ENCODE results near the gene PHACTR1.

The PHACTR1 gene

DNA sequence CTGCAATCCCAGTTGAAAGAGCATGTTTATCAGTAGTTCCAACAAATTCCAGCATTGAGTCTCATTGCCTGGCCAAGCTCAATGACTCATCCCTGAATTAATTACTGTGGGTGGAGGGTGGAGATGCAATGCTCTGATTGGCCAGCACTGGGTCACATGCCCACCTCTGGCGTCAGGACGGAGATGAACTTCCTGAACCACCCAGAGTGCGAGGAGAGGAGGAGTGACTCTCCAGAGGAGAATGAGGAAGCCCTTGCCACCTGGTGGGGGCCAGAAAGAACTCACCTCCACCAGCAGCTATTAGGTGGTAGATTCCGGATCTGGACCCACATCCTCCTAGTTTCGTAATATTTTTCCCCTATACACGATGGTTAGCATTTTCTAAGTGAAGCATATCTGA lies 327.8 kb downstream of the PHACTR1 start:
- DNase-seq, result no peak

DNA sequence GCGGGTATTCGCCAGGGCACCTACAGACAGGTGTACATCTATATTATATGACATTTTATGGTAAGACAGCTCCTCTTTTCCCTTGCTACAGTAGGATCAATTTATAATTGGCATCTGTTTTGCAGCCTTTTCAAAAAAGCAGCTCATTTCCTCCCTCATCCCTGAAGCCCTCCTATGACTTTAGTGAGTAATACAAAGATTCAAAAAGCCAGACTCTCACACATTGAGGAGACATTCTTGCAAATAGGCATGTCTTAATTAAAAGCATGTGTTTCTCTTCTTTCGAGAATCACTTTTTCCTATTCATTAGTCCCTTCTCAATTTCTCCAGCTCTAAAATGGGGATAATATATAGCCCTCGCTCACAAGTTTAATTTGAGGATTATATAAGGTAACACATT lies 328.3 kb downstream of the PHACTR1 start:
- no peak for DNase-seq

DNA sequence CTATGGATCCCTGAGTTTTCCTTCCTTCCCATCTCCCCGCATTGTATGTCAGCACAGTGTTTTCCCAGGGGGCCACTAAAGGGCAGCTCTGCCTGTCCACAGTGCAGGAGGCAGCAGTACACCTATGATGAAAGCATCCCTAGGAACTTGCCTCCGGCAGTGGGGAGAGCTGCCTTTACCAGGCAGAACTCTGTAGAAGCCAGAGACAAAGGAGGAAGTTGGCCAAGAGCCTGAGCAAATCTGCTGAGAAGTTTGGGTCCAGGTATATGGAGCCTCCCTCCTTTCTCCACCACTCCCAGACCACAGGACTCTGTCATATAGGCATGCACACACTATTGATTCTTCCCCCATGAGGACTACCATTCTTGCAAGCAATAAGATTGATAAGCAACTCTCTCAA lies 329.1 kb downstream of the PHACTR1 start:
- DNase-seq, result no peak

DNA sequence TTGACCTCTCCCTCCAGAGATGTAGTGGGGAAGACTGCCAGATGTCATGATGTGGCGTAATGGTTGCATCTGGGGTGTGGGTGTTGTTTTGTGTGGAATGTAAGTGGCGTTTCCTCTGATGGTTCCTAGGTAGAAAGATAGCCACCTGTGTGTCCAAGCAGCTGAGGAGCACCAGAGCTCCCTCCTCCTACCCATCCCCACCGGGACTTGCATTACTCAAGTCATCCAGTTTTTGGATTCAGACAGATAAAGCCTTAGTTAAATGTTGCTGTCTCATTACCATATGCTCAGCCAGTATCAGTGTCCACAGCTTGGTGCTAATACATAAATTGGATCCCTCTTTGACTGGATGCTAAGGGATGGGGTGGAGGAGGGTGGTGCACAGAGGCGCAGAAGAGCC lies 329.5 kb downstream of the PHACTR1 start:
- DNase-seq, result no peak

DNA sequence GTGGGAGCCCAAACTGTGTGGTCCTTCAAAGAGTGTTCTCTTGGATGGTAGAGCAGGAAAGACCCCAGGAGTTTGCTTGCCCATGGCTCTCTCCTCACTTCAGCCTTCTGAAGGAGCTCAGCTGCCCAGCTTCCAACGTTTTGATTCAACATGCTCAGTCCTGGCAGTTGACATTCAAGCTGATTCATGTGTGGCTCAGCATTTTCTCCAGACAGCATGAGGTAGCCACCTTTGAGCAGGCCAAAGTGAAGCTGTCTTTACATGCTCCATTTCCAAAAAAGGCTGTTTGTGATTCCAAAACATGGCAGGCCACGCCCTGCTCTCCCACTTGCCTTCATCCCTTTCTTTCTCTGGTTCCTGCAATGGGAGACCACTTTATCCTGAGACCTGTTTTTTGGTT lies 331.5 kb downstream of the PHACTR1 start:
- DNase-seq, result no peak

DNA sequence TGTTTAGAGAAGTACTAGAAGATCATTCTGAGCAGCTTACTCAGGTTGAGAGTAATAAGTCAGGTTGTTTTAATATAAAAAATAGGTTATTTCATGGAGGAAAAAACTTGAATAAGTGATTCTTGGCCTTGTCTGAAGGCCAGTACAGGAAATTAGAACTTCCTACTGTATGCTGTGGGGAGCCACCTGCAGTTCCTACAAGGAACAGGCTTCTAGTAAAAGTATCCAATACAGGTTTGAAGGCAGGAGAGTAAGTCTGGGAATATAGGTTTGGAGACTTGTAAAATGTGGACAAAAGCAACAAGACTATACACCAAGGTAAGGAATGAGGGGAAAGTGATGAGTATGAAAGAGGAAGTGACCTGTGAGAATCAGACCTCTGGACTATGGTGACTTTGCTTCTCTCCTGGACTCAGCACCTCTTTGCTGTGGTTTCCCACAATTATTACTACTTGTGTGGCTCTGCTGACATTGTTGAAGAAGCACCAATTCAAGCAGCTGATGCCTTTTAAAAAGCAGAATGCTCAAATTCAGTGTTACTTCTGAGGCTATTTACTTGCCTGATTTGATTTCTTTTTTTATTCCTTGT lies 333.2 kb downstream of the PHACTR1 start:
- DNase-seq, result no peak

DNA sequence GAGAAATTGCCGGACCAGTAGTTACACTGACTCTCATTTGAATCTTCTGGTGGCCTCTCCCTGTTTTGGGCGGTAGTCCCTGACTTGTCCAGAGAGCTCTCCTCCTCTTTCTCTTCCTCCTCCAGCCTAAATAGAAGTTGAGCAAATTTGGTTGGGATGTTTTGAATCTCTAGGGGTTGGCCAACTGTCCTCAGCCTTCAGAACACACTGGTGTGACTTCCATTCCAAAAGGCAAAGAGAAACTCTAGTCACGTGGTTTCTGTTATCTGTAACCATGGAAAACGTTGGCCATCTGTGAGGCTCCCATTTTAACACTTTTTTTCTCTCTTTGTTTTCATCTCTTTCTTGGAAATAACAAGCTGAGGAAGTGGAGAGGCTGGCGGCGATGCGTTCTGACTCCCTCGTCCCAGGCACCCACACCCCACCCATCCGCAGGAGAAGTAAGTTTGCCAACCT lies 336.5 kb downstream of the PHACTR1 start:
- no peak for DNase-seq

DNA sequence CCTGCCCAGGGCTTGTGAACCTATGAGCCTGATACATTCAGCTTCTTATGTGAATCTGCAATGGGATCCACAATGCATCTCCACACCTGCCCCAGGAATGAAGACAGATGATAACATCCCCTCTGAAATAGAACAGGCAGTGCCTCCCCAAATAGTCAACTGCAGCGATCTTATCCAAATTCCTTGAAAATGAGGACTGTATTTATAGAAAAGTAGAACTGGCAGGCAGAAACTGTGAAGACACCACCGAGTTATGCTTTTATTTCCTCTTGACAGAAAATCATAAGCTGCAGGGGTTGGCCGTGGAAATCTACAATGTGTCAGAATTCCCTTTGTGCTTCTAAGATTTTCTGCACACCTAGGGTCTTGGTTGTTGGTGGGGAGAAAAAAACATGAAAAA lies 341.5 kb downstream of the PHACTR1 start:
- no peak for DNase-seq

DNA sequence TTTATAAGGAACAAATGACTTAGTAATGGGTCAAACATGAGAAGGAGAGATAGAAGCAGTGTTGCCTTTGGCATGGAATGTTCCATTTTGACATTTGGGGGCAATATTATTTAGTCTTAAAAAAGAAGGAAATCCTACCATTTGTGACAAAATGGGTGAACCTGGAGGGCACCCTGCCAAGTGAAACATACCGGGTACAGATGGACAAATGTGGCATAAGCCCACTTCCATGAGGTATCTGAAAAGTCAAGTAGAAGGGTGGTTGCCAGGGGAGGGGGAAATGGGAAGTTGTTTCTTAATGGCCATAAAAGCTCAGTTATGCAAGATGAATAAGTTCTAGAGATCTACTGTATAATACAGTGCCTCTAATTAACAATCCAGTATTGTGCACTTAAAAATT lies 342.5 kb downstream of the PHACTR1 start:
- DNase-seq, result no peak

DNA sequence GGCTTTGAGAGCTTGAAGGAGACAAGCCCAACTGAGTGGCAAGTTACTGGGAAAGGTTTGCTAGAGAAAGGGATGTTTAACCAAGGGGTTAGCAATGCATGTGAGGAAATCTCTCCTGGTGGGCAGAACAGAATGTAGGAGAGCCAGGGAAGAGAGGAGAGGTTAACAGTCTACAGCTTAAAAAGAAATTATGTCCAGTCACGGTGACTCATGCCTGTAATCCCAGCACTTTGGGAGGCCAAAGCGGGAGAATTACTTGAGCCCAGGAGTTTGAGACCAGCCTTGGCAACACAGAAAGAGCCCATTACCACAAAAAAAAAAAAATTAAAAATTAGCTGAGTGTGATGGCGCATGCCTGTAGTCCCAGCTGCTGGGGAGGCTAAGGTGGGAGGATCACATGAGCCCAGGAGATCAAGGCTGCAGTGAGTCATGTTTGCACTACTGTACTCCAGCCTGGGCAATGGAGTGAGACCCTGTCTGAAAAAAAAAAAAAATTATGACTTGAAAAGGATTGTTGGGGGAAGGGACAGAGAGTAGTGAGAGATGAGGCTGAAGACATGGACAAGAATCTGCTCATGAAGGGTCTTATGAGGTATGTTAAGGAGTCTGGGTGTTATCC lies 346.8 kb downstream of the PHACTR1 start:
- DNase-seq, result no peak

DNA sequence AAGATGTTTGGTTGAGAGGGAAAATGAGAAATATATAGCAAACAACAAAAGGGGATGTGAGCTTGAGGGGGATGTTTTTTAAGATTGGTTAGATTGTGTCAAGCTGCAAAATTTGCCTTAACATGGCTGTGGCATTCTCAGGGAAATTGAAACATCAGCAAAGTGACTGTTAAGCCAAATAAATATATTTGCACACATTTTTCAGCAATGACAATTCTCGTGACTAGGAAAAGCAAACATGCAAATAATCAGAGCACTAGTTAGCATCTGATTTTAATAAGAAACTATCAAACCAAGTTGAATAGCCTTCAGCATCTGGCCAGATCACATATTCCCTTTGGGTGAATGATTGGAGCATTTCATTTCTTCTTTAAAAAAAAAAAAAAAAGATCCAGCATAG lies 349.0 kb downstream of the PHACTR1 start:
- no peak for DNase-seq

DNA sequence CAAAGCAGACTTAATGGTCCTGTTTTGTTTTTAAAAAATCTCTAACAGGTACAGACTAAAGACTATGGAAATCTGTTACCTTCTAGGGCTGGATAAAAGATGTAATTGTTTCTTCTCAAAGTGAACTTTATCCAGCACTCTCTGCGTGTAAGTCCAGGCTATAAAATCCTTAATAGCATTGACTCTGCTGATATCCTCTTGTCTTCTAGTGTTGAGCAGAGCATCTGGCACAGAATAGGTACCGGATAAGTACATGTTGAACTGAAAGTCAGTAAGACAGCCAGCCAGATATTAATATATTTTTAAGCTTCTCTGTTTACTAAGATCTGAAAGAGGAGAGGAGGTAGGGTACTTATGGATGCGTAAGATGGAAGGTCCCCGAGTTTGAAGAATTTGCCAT lies 349.5 kb downstream of the PHACTR1 start:
- no peak for DNase-seq

DNA sequence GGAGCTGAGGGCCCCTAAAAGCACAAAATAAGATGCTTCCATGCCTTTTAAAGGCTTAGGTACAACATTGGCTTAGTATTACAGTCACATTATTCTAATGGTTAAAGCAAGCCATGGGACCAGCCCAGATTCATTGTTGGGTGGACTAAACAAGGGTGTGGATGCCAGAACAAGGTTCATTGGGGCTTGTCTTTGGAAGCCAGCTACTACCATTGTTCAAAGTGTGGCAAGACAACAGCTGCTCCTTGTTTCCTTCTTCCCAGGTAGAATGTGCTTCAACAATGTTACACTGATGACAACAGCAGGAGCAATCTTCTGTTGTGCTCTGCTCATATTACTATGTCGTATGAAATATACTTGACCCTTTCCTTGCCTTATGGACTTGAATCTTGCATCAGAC lies 350.3 kb downstream of the PHACTR1 start:
- DNase-seq, result no peak

DNA sequence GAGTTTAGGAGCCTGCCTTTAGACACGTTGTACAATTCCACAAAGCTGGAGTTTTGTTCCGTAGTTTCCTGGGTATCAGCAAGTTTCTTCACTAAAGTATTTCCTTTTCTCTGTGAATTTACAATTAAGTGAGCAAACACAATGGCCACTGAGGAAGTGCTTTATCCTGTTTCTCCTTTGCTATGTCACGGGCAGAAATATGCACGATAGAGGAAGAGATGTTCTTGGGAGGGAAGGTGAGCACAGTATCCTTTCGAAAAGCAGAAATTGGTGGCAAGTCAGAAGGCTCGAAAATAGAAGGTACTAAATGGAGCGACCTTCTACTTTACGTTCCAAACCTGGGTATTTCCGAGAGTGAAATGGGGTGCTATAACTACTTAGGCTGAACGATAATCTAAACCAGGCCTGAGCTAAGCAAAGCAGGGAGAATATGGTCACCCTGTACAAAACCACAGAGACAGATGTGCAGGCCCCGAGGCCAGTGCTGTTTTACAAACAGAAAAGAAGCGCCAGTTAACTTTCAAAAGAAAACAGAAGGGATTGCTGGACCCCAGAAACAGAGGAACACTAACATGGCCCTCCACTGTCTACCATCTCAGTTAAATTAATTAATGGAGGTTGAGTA lies 352.1 kb downstream of the PHACTR1 start:
- no peak for DNase-seq

DNA sequence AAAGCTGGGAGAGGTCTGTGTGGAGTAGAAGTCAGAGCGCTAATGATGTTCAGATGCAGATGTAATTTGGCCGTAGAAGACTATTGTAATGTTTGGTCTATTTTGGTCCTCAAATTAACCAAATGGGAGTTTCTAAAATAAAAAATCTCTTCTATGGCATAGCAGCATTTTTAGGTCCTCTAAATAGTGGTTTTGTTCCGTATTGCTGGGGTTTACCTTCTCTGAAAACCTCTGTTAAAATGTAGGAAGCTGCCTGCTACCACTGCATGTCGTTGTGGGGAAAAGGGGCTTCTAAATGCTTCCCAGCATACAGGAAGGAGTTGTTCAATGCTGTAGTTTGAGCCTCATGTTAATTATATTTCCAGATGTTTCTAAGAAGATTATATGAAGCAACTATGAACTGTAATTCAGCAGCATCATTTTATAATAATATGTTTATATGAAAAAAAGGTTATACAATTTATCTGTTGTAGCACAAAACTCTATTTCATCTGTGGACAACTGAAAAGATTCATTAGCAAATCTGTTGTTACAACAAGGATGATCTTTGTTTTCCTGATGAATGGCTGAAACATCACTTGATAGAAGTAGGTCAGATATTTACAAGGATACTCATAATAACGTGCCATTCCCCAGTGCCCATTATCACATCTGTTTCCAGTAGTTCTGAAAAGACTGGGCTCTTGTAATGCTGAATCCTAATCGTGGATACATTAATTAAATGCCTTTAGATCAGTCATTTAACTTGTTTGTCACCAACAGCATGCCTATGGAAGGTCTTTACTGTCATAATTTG lies 355.2 kb downstream of the PHACTR1 start:
- DNase-seq, result no peak

DNA sequence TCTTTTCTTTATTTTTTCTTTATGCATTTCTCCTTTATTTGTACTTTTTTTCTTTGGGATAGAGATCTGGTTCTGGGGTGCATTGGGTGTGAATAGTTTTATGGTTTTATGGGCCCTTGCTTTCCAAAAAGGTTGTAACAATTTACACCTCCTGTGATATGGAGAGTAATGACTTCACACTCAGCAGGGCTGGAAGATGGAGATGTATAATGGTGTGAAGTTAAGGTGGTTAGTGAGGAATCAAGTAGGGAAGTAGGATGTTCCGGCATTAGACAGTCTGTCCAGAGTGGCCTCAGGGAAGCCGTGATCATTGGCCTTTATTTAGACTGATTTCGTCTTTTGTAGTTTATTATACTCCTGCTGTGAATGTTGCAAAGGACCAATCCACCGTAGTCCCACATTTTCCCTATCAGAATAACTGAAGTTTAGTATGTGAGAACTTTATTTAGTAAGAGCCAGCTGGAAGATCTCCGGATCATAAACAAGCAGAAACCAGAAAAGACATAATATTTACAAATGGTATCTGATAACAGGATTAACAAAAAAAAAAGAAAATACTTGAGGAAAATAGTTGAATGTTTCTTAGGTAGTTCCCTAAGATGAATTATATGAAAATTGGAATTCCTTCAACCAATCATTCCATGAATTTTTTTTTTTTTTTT lies 356.2 kb downstream of the PHACTR1 start:
- no peak for DNase-seq

DNA sequence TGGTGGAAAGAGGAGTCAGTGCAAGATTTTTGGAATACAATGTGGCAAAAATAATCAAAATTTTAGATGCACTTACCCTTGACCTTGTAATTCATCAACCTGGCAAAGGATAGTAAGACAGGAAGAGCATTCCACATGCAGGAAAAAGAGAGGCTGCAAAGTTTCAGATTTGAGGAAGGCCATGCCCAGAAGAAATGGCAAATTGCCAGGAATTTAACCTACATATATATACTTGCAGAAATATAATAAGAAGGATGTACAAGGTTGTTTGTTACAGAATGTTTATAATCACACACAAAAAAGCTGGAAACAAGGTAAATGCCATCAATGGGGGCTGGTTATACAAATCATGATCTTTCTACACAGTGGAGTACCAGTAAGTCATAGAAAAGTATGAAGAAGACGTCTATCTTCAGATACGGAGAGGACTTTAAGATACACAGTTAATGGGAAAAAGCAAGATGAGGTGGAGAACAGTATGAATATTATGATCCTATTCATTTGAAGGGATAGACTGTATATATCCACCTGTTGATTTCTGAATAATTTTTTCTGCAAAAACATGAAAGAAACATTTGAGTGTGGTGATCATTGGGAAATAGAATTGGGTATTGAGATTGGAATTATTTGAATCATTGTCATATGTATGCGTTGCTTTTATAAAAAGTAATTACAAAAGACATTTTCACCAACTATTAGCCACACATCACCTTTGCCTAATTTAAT lies 358.0 kb downstream of the PHACTR1 start:
- DNase-seq, result no peak

DNA sequence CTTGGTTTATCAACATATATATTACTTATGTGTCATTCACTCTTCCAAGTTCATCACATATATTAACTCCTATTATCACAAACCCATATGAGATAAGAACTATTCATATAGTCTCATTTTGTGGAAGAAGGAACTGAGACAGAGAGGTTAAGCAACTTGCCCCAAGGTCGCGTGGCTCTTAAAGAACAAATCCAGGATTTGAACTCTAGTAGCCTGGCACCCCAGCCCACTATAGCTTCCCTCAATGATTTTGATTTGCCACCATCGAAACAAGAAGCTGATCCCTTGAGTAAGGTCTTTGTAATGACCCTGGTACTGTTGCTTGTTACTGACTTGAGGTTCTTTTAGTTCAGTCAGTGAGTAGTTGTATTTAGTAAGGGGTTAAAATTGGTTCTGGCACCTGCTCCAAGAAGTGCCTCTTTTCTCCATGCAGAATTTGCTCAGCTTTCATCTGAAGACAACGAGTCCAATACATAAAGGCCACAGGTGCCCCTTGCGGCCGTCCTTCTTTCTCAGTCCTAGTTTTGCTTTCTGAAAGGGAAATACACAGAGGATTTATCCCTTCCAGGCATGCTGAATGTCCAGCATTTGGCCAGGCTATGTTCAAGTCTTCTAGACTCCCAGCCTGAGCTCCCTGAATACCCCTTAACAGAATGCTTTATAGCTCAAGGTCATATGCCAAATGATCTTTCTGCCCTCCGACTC lies 358.7 kb downstream of the PHACTR1 start:
- DNase-seq, result no peak

DNA sequence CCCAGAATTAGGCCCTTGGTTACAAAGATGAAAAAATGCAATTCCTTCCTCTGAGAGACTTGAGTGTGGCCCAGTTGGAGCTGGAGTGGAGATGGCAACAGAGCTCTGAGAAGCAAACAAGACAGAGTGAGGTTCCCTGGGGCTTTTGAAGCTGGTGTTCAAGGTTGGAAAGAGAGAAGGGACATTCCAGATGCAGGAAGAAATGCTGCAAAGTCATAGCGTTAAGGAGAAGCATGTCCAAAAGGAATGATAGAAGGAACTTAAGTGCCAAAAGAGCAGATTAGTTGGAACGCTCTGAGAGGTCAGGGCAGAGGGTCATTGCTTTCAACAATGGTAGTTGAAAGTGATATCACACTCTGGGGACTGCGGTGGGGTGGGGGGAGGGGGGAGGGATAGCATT lies 360.0 kb downstream of the PHACTR1 start:
- DNase-seq, result no peak

DNA sequence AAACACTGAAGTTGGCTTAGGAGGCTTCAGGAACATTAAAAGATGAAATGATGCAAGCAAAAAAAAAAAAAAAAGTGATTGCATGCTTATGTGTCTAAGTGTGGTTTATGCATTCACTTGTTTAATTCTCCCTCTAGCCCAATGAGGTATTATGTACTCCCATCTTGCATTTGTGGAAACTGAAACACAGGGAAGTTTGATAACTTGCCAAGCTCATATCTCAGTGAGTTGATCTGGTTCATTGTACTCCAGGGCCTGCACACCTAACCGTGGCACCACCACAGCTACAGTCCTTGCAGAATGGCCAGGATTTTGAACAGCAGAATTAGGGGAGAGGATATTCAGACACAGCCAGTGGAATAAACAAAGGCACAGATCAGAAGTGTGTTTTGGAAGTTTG lies 360.6 kb downstream of the PHACTR1 start:
- DNase-seq, result no peak

DNA sequence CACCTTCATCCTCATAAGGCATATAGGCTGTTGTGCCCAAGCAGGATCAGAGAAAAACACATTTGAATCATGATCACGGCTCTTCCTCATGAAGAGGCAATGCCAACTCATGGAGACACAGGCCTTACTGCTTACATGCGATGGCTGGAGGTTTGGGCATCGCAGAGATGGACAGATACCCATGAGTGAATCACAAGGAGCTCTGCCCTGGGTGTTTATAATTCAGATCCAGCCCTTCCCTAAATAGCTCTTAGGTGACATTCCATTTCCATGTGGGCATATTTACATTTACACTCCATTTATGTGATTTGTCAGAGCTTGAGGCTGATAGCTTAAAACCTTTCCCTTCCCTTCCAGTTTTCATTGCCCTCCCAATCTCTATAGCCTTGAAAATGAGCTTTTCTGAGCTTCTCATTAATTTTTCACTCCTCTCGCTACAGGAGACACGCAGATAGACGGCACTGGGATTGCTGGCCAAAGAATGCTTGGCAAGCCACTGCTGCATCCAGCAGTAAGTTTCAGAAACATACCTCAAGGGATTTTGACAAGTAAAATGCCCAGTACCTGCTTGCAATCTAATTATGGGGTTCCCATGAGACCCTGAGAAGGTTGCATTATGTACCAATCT lies 362.6 kb downstream of the PHACTR1 start:
- no peak for DNase-seq

Data from NCI-H2029 treated with DMSO at 0.1 percent for 48 hours (cell line).